Measurements from ENCODE around the gene CTIF.

- TF ChIP-seq CTCF (IDR thresholded peaks at IDR 0.05) (no peak), POLR2A (IDR thresholded peaks at IDR 0.05) (no peak)
Measured at GRCh38 chr18:48702346-48703027, 163.7 kb downstream of the CTIF start.

All from heart left ventricle (tissue), 13 donors.